Measurements from ENCODE around the gene ALKBH4. TPM values are rescaled to one million over a fixed set of nuclear protein-coding genes. Genes with fewer than 3 reads are reported as not detected.

ALKBH4 gene
- total RNA-seq, 4 donors from 2014 or later = 14.7 to 38.9 (median 24.6) TPM

GRCh38 chr7:102447311-102447710 lies 17.4 kb downstream of the ALKBH4 start:
- no peak for DNase-seq (ENCODE audit: low spot score in 2 of 2)
- no peak overlapping the region for H3K4me3 ChIP-seq (ENCODE audit: low read depth, poor library complexity, severe bottlenecking)
- intact Hi-C loops (cut with DNase I; ENCODE audit: low total_unique reads) = no loop called here
- no peak for TF ChIP-seq CTCF (IDR thresholded peaks at IDR 0.05)
- no peak for TF ChIP-seq POLR2A (IDR thresholded peaks at IDR 0.05)
- 84 to 93% methylated on average over 9 to 14 of the region's 14 CpGs for WGBS, 2 donors

GRCh38 chr7:102446387-102447156 lies 18.1 kb downstream of the ALKBH4 start:
- intact Hi-C loops (cut with DNase I; ENCODE audit: low total_unique reads) = no loop called here
- DNase-seq (ENCODE audit: low spot score in 2 of 2) = no peak
- TF ChIP-seq POLR2A (IDR thresholded peaks at IDR 0.05) (no peak), CTCF (IDR thresholded peaks at IDR 0.05) (no peak)
- WGBS, 2 donors = 95 to 96% methylated on average over 31 to 41 of the region's 41 CpGs
- no peak overlapping the region for H3K4me3 ChIP-seq (ENCODE audit: low read depth, poor library complexity, severe bottlenecking)

GRCh38 chr7:102445674-102446071 lies 19.0 kb downstream of the ALKBH4 start:
- no peak for TF ChIP-seq POLR2A (IDR thresholded peaks at IDR 0.05)
- TF ChIP-seq CTCF (IDR thresholded peaks at IDR 0.05) = no peak
- intact Hi-C loops (cut with DNase I; ENCODE audit: low total_unique reads) = no loop called here
- H3K4me3 ChIP-seq (ENCODE audit: low read depth, poor library complexity, severe bottlenecking) = no peak overlapping the region
- DNase-seq (ENCODE audit: low spot score in 2 of 2) = no peak
- WGBS, 2 donors = 50% methylated on average over 2 of the region's 2 CpGs

GRCh38 chr7:102444961-102445673 lies 19.5 kb downstream of the ALKBH4 start:
- intact Hi-C loops (cut with DNase I; ENCODE audit: low total_unique reads) = no loop called here
- no peak overlapping the region for H3K4me3 ChIP-seq (ENCODE audit: low read depth, poor library complexity, severe bottlenecking)
- 94% methylated on average over 17 of the region's 17 CpGs for WGBS, 2 donors
- no peak for DNase-seq (ENCODE audit: low spot score in 2 of 2)
- TF ChIP-seq POLR2A (IDR thresholded peaks at IDR 0.05) (no peak), CTCF (IDR thresholded peaks at IDR 0.05) (no peak)

- DNase-seq (ENCODE audit: low spot score in 2 of 2) = no peak
- TF ChIP-seq CTCF (IDR thresholded peaks at IDR 0.05) = no peak
- no peak for TF ChIP-seq POLR2A (IDR thresholded peaks at IDR 0.05)
- intact Hi-C loops (cut with DNase I; ENCODE audit: low total_unique reads) = no loop called here
- WGBS, 2 donors = 67 to 68% methylated on average over 17 of the region's 17 CpGs
- H3K4me3 ChIP-seq (ENCODE audit: low read depth, poor library complexity, severe bottlenecking) = no peak overlapping the region
These were observed 24.5 kb downstream of the ALKBH4 start for GRCh38 chr7:102439963-102440795.
